Forelimb muscle (tissue), 1 donor: ENCODE measurements around the gene IKBKG. TPM values are rescaled to one million over a fixed set of nuclear protein-coding genes. Genes with fewer than 3 reads are reported as not detected.
"Not testable (repeated sequence)": the region's sequence is repeated elsewhere in the genome, so short reads cannot be mapped to it uniquely, and the experiment has no call there.

Experiments
- DNase-seq: peaks from one replicate; pipeline ENCODE4 v3.0.0-alpha.2; 2013; ENCODE audit warnings: low read depth
- polyA plus RNA-seq: library from polyadenylated mRNA; unstranded; fragments of 120-200 nt; gene quantifications from one replicate; pipeline ENCODE4 v1.2.1, GENCODE V29; 2013; ENCODE audit not compliant: insufficient read length

IKBKG gene
- polyA plus RNA-seq, 1 donor = 12.2 TPM

GRCh38 chrX:154602766-154603437, 55.5 kb downstream of the IKBKG start:
- DNase-seq = no peak

- no peak for DNase-seq
Measured at GRCh38 chrX:154603438-154604430, 56.3 kb downstream of the IKBKG start.

GRCh38 chrX:154605566-154605965, 58.1 kb downstream of the IKBKG start:
- no peak for DNase-seq

- no peak for DNase-seq
Measured at GRCh38 chrX:154607370-154607769, 60.0 kb downstream of the IKBKG start.

- not testable (repeated sequence) for DNase-seq
Measured at GRCh38 chrX:154607976-154608375, 60.6 kb downstream of the IKBKG start.

- DNase-seq = not testable (repeated sequence)
Measured at GRCh38 chrX:154608823-154609222, 61.4 kb downstream of the IKBKG start.

- DNase-seq = not testable (repeated sequence)
Measured at GRCh38 chrX:154611146-154611545, 63.7 kb downstream of the IKBKG start.

GRCh38 chrX:154613586-154613985, 66.2 kb downstream of the IKBKG start:
- not testable (repeated sequence) for DNase-seq

Other genes starting within 250 kb of the IKBKG start
- 223 TPM for gene FLNA, start 173.0 kb upstream of the IKBKG start, polyA plus RNA-seq
- 46.8 TPM for gene EMD, start 168.3 kb upstream of the IKBKG start, polyA plus RNA-seq
- 6,186 TPM for gene RPL10, start 149.2 kb upstream of the IKBKG start, polyA plus RNA-seq
- 48.6 TPM for gene DNASE1L1, start 138.4 kb upstream of the IKBKG start, polyA plus RNA-seq
- gene TAFAZZIN, start 136.1 kb upstream of the IKBKG start, polyA plus RNA-seq = 28.9 TPM
- 55.2 TPM for gene ATP6AP1, start 118.9 kb upstream of the IKBKG start, polyA plus RNA-seq
- gene GDI1, start 110.5 kb upstream of the IKBKG start, polyA plus RNA-seq = 82.5 TPM
- 59.3 TPM for gene FAM50A, start 103.5 kb upstream of the IKBKG start, polyA plus RNA-seq
- gene PLXNA3, start 89.3 kb upstream of the IKBKG start, polyA plus RNA-seq = 39.1 TPM
- 11.3 TPM for gene LAGE3, start 68.3 kb upstream of the IKBKG start, polyA plus RNA-seq
- gene UBL4A, start 61.0 kb upstream of the IKBKG start, polyA plus RNA-seq = 23.2 TPM
- gene SLC10A3, start 57.0 kb upstream of the IKBKG start, polyA plus RNA-seq = 10.8 TPM
- 25.5 TPM for gene FAM3A, start 31.4 kb upstream of the IKBKG start, polyA plus RNA-seq
- 11.1 TPM for gene G6PD, start 774 bp upstream of the IKBKG start, polyA plus RNA-seq
- gene CTAG1A, start 37.5 kb downstream of the IKBKG start, polyA plus RNA-seq = not detected
- gene CTAG1B, start 71.7 kb downstream of the IKBKG start, polyA plus RNA-seq = not detected
- gene CTAG2, start 106.0 kb downstream of the IKBKG start, polyA plus RNA-seq = not detected
- gene GAB3, start 203.5 kb downstream of the IKBKG start, polyA plus RNA-seq = 4.7 TPM
- gene DKC1, start 215.2 kb downstream of the IKBKG start, polyA plus RNA-seq = 35.7 TPM